ENCODE results near the gene ATP13A5.
A peak's percentile ranks its signal among the peaks of the same experiment; 100 is the strongest.

Gene ATP13A5, protein sequence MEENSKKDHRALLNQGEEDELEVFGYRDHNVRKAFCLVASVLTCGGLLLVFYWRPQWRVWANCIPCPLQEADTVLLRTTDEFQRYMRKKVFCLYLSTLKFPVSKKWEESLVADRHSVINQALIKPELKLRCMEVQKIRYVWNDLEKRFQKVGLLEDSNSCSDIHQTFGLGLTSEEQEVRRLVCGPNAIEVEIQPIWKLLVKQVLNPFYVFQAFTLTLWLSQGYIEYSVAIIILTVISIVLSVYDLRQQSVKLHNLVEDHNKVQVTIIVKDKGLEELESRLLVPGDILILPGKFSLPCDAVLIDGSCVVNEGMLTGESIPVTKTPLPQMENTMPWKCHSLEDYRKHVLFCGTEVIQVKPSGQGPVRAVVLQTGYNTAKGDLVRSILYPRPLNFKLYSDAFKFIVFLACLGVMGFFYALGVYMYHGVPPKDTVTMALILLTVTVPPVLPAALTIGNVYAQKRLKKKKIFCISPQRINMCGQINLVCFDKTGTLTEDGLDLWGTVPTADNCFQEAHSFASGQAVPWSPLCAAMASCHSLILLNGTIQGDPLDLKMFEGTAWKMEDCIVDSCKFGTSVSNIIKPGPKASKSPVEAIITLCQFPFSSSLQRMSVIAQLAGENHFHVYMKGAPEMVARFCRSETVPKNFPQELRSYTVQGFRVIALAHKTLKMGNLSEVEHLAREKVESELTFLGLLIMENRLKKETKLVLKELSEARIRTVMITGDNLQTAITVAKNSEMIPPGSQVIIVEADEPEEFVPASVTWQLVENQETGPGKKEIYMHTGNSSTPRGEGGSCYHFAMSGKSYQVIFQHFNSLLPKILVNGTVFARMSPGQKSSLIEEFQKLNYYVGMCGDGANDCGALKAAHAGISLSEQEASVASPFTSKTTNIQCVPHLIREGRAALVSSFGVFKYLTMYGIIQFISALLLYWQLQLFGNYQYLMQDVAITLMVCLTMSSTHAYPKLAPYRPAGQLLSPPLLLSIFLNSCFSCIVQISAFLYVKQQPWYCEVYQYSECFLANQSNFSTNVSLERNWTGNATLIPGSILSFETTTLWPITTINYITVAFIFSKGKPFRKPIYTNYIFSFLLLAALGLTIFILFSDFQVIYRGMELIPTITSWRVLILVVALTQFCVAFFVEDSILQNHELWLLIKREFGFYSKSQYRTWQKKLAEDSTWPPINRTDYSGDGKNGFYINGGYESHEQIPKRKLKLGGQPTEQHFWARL

DNA sequence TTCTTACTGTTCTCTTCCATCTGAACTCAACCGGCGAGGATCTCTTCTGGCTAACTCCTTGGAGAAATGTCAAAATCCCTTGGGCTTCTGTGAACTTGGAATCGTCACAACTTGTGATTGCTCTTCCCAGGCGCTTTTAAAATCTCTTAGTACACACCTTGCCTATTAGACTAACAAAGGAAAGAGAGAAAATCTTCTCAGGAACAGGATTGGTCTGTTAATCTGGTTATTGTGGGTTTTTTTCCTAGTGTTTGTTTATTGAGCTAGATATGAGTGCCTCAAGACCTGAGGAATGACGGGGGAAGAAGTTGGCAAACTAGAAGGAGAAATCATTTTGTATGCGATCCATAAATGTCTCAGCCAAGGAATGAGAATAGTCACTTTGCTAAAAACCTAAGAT lies at the start of gene ATP13A5:
ATP13A5 (minus strand) TSS at position 48 of the 400 bp plus-strand sequence; CDS start at position 20, 28 bp downstream.
- no peak for DNase-seq (ENCODE audit: low spot score)

DNA sequence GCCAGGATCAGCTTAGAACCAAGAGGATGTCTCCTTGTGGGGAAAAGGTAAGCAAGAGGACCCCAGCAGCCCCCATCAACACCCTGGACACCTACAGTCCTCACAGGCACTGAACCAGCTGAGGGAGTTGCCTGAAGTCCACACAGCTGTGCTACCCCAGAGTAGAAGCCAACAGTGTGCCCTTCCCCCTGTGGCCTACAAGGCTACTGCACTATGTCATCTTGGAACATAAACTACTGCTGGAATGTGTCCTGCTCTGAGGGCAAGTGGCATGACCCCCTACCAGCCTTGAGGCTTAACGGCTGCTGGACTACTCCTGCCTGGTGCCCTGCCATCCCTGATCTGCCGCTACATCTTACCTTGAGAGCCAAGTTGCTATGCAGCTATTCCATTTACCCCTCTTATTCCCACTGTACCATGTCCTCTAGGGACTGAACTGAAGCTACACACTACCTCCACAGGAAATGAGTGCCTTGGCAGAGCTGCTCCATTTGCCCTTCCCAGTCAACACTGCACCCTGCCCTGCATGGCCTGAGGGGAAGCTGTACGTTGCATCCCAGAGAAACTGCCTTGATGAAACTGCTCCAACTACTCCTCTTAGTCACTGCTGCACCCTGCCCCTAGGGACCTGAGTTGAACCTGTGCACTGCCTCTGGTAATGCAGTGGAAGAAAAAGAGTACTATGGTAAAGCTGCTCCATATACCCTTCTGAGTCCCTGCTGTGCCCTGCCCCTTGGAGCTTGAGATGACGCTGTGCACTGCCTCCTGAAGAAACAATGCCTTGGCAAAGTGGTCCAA lies 40.2 kb upstream of the ATP13A5 start:
- no peak for DNase-seq (ENCODE audit: low spot score)

DNA sequence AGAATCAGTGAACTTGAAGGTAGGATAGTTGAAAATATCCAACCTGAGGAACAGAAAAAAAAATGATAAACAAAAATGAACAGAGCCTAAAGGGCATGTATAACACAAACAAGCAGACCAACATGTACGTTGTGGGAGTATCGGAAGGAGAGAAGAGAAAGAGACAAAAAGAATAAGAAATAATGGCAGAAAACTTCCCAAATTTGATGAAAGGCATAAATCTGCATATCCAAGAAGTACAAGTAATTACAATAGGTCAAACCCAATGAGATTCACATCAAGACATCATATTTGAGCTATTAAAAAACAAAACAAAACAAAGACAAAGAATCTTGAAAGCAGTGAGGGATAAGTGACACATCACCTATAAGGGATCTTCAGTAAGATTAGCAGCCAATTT lies 38.1 kb upstream of the ATP13A5 start:
- no peak for DNase-seq (ENCODE audit: low spot score)

DNA sequence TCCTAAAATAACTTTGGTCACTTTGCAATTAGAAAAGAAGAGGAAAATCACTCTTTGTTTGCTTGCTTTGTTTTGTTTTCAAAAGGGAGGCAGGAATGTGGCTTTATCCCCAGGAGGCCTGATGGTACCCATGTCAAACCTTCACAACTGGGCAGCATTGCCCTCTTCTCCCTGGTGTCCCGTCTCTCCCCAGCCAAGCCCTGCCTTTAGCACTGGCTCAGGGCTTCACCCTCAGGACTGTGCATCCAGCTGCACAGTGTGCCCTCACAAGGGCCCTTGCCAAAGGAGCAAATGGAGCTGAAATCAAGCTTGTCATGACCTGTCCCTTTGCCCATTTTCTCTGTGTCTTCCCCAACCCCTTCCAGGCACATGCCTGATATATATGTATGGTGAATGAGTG lies 29.1 kb upstream of the ATP13A5 start:
- no peak for DNase-seq (ENCODE audit: low spot score)

DNA sequence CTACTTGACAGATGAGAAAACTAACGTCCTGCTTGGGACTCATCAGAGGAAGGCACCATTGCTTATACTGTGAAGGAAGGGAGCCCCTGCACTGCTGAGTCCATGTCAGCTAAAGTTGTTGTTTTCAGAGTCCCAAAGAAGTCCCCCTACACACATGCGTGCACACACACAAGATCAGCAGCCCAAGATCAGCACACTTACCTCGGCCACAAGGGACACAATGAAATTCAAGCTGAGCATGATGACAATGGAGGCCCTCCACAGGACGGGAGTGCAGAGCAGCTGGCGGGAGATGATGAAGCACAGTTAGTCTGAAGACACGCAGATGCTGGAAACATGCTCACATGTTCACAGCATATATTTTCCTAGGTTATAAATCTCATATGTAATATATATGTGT lies 28.6 kb upstream of the ATP13A5 start:
- no peak for DNase-seq (ENCODE audit: low spot score)

DNA sequence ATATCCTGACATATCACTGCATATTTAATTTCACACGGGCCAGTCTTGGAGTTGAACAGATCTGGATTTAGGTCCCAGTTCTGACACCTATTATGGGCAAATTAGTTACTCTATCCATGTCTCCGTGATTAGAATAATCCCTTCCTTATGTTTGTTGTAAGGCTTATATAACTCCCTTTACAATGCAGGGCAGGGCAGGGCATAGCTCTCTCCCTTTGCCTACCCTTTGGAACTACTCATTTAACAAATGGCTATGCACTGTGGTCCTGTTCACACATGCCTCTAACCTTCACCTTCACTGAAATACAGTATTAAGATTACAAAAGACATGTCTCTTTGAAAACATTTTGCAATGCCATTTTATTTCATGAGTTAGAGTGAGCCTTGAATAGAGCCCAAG lies 24.8 kb upstream of the ATP13A5 start:
- no peak for DNase-seq (ENCODE audit: low spot score)

DNA sequence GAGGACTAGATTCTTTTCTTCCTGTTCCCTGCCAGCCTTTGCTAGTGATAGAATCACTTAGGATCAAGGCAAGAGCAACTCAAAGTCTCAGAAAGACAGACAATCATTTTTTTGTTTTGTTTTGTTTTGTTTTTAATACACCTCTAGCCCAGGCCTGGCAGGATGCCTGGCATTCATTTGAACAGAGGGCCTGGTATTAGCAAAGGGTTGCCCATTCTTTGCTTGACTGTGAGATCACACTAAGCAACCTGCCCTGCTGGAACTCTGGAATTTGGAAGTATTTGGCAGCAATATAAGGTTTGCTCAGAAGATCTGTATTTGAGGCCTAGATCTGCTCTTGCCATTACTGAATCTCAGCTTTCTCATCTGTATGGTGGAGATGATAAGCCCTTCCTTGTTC lies 21.8 kb upstream of the ATP13A5 start:
- DNase-seq (ENCODE audit: low spot score), result no peak

DNA sequence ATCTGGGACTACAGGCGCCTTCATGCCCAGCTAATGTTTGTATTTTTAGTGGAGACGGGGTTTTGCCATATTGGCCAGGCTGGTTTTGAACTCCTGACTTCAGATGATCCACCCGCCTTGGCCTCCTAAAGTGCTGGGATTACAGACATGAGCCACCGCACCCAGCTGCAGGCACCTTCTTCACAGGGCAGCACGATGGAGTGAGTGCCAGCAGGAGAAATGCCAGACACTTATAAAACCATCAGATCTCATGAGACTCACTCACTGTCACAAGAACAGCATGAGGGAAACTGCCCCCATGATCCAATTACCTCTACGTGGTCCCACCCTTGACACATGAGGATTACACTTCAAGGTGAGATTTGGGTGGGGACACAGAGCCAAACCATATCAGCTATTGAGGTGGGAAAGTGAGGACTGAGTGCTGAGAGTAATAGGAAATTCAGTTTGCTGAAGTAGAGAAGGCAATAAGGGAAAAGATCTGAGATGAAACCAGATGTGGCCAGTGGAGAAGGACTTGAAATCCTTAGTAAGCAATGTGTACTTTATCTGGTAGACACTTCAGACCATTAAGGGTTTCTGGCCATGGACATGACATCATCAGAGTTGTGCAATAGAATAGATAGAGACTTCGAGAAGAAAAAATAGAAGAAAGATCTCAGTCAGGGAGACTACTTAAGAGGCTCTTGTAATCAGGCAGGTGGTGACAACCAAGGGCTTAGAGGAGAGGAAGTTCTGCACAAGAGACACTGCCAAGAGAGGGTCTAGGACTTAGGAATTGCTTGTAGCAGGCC lies 18.1 kb upstream of the ATP13A5 start:
- DNase-seq (ENCODE audit: low spot score), result no peak

DNA sequence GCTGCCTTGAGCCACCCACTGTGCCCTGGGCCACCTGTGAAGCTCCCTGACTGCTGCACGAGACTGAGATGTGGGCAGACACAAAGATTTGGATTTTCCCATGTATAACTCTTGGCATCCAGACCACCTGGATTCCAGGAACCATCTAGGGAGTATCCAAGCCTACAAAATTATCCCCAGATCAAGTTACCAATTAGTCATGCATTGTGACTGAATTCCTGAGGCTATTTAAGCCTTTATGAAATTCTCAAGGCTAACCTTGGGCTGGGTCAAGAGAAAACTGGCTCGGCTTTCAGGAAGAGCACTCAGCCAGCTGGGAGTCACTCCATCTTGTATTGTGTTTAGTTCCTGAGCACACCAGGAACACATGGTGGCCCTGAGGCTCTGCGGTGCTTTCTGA lies 13.3 kb upstream of the ATP13A5 start:
- DNase-seq (ENCODE audit: low spot score), result peak; percentile 4

DNA sequence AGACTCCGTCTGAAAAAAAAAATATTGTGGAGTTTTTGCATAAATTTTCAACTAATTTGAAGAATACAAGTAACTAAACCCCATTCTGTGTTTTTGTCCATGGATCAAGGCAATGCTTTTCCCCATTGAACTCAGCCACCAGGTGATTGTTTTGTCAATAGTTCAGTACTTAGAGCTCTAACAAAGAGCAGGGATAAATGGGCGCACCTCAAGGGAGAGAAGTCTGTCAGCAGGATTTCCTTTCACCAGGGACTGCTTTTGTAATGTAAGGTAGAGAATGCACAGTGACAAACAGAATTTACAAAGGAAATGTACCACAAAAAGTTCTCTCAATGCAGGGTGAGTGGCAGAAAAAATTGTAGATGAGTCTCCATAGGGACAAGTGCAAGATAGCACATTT lies 10.8 kb upstream of the ATP13A5 start:
- DNase-seq (ENCODE audit: low spot score), result no peak

DNA sequence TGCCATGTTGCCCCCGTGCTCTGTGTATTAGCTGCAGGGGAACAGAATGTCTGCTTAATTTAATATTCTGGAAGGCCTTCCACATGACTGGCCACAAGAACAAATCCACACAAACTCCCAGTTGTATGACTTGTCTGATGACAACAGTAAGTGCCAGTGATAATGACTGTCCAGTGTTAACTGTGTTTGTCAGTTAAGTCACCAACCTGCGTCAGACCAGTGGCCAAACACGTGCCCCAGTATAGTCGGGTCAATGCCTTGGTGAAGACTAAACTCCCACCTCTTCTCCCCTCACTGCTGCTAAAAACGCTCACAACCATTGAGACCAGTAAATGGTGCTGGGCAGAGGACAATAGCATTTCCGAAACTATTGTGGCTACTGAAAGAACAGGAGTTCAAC lies 9.8 kb upstream of the ATP13A5 start:
- no peak for DNase-seq (ENCODE audit: low spot score)

DNA sequence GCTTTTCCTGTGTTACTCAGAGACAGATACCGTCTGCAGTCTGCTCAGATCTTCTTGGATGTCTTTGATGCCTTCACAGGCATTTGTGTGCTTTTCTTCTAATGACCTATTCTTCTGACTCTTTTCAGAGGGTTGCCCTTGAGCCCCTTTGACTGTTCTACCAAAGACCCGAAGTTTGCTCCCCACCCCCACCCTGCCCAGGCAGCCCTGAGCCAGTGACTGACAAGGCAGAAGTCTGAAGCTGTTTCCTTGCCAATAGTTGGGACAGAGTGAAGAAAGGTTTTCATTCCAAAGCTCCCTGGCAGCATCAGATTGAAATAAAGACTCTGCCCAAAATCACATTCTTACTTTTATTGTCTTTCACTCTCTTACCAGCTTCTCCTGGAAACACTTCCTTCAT lies 9.0 kb upstream of the ATP13A5 start:
- DNase-seq (ENCODE audit: low spot score), result no peak

DNA sequence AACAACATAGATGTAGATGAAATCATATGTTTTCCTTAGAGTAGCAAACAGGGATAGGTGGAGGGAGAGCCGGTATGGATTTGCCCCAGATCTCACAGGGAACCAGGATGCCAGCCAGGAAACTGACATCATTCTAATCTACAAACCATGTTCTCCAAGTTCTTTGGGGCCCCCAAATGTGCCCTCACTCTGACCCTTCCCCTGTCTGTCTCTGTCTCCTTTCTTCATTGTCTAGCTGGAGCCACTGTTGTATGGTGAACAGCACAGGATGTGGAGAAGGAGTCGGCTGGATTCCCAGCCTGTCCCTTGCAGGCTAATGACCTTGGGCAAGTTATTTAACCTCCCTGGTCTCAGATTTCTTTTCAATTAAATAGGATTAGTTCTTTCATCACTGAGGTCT lies 962 bp downstream of the ATP13A5 start:
- no peak for DNase-seq (ENCODE audit: low spot score)

DNA sequence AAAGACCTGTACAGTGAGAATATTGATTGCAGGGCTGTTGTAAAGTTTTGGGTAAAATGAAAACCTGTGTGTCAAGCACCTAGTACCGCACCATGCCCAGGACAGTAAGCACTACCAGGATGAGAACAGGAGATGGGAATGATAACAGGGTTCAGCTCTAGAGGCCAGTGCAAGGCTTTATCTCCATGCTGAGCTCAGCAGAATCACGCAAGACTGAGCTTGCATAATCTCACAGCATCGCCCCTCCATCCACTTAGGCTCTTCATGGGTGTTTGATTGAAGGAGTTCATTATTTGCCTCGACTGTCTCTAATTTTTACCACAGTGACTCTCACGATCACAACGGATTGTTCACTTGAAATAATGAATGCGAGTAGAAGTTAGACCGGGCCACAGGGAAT lies 2.9 kb downstream of the ATP13A5 start:
- DNase-seq (ENCODE audit: low spot score), result no peak

DNA sequence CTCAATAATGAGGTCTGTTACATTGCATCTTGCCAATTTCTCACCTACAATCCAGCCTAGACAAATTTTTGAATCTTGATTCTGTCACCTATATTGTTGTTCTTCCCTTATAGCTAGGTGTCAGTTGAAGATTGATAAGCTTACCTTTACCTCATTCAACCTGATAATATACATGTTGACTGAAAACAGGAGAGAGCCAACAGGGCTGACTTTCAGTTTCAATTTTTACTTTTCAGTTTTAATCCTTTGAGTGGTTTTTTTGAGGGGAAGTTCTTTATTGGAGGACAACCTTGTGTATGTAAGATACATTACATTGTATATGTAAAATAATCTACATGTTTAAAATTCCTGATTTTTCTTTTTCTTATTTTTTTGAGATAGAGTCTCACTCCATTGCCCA lies 5.8 kb downstream of the ATP13A5 start:
- no peak for DNase-seq (ENCODE audit: low spot score)

DNA sequence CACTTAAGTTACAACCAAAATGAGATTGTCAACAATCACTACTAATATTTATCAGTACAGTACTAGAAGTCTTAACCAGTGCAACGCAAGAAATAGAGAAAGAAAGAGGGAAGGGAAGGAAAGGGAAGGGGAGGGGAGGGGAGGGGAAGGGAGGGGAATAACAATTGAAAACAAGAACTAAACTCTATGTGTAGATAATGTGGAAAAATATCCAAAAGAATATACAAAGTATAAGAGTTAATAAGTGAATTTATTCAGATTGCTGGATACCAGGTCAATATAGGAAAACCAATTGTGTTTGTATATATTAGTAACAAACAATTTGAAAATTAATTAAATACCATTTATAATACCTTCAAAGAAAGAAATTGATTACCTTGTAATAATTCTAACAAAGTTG lies 10.7 kb downstream of the ATP13A5 start:
- DNase-seq (ENCODE audit: low spot score), result no peak

DNA sequence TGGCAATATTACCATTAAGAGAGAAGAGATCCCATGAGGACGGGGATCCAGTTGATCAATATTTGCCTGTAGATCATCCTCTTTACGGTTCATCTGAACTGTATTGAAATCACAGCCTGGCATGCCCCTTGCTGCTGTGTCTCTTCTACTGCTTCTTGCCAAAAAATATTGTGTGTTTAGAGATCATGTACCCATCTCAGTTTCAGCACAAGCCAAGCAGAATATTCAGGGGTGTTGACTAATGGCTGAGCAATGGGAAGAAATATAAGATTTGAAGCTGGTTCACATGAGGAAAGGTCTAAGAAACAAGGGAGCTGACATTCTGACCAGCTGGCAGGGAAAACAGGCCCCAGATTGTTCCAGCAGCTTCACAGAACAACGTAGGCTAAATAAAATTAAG lies 21.3 kb downstream of the ATP13A5 start:
- no peak for DNase-seq (ENCODE audit: low spot score)

DNA sequence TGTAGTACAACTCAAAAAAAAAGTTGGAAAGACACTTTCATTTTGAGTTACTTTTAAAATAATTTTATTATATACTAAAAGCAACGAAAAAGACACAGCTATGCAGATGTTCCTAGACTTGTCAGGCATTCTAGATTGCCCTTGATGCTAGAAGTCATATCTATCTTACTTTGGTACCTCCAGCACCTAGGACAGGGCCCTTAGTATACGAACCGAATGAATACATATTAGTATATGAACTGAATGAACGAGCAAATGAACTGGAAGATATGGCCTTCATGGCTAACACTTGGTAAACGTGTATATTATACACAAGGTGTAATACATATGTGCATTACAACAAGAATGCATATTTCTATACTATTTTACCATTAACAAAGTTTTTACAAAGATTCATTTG lies 24.1 kb downstream of the ATP13A5 start:
- no peak for DNase-seq (ENCODE audit: low spot score)

DNA sequence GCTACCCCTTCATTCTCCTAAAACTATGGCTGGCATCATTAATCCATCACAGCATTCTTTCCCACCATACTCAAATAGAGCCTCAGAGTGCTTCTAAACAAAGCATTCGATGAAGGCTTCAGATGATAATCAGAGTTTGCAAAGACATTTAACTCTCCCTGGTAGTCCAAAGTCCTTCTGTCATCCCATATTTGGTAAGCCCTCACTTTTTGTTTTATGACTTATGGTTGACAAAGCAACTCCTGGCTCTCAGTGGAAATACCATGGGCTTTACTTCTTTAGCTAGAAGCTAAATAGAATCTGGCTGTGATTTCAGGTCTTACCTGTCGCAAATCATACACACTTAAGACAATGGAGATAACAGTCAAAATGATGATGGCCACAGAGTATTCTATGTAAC lies 27.8 kb downstream of the ATP13A5 start:
- no peak for DNase-seq (ENCODE audit: low spot score)

DNA sequence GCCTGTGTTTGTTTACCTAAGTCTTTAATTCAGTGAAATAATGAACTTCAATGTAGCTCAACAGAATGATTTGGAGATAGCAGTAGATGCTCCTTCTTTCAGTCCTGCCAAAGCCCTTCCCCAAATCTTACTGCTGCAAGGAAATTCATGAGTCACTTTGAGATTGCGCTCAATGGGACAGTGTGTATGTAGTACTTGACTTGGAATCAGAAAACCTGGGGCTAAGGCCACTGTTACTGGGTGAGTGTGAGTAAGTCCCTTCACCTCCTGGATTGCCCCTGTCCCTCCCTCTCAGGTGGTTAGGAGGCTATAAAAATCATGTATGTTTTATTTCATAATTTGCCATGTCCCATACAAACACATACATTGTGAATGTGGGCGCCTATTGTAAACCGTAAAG lies 29.9 kb downstream of the ATP13A5 start:
- no peak for DNase-seq (ENCODE audit: low spot score)
